Fibroblast of villous mesenchyme (primary cell): ENCODE results near the gene TBX3. TPM values are rescaled to one million over a fixed set of nuclear protein-coding genes. Genes with fewer than 3 reads are reported as not detected.
A peak's percentile ranks its signal among the peaks of the same experiment; 100 is the strongest.

Experiments
- DNase-seq: peaks from one replicate; pipeline ENCODE4 v3.0.0-alpha.2; 2010; ENCODE audit warnings: low read depth
- H3K4me3 ChIP-seq: 2 replicates; pipeline ENCODE4 v1.5.1; 2011; ENCODE audit warnings: low read depth, mild to moderate bottlenecking, low read length
- CTCF ChIP-seq: IDR thresholded peaks from 2 replicates; pipeline ENCODE4 v1.5.1; 2012; ENCODE audit warnings: low read depth, mild to moderate bottlenecking, low read length; ENCODE audit not compliant: insufficient read depth
- small RNA-seq: library from RNA; depleted of rRNA; stranded (forward); fragments of <200 nt; gene quantifications from one replicate; pipeline ENCODE3, GENCODE V24; 2012
- total RNA-seq: library from RNA; depleted of rRNA; stranded (reverse); fragments of >200 nt; gene quantifications from 2 replicates; pipeline ENCODE4 v1.2.3, GENCODE V29; 2012

TBX3 gene
- total RNA-seq, 1 donor, result 114 TPM

- no peak for DNase-seq
- no peak overlapping the region for H3K4me3 ChIP-seq
- TF ChIP-seq CTCF, result no peak
Measured at GRCh38 chr12:114628199-114628598, 55.8 kb downstream of the TBX3 start.

GRCh38 chr12:114627393-114627792, 56.6 kb downstream of the TBX3 start:
- no peak overlapping the region for H3K4me3 ChIP-seq
- no peak for DNase-seq
- TF ChIP-seq CTCF, result no peak

- DNase-seq, result peak; percentile 84
- H3K4me3 ChIP-seq, result no peak overlapping the region
- TF ChIP-seq CTCF, result peak; percentile 91
Measured at GRCh38 chr12:114625294-114625851, 58.6 kb downstream of the TBX3 start.

GRCh38 chr12:114623737-114624136, 60.2 kb downstream of the TBX3 start:
- DNase-seq, result no peak
- no peak for TF ChIP-seq CTCF
- H3K4me3 ChIP-seq, result no peak overlapping the region

Small RNA genes lying within 50 kb of the gene (small RNA-seq; reads per million reads assigned to genes)
- gene RF00019, result not detected
